Muscle of leg (tissue), 11 donors: ENCODE data around the gene STKLD1. TPM values are rescaled to one million over a fixed set of nuclear protein-coding genes. Genes with fewer than 3 reads are reported as not detected.
"Not testable (repeated sequence)": the region's sequence is repeated elsewhere in the genome, so short reads cannot be mapped to it uniquely, and the experiment has no call there.

ENCODE experiments used
- DNase-seq: peaks from one replicate; pipeline ENCODE4 v3.0.0; 2013
- H3K27ac ChIP-seq: one replicate; pipeline ENCODE4 v1.5.1; 2013; ENCODE audit warnings: mild to moderate bottlenecking, low read length, control low read depth
- H3K27me3 ChIP-seq: one replicate; pipeline ENCODE4 v1.6.1; 2013; ENCODE audit warnings: low read length; ENCODE audit not compliant: control insufficient read depth, insufficient read depth
- H3K36me3 ChIP-seq: one replicate; pipeline ENCODE4 v1.6.1; 2013; ENCODE audit warnings: low read length; ENCODE audit not compliant: control insufficient read depth, insufficient read depth
- H3K4me1 ChIP-seq: one replicate; pipeline ENCODE4 v1.6.1; 2013; ENCODE audit warnings: low read length; ENCODE audit not compliant: control insufficient read depth, insufficient read depth
- H3K4me3 ChIP-seq: one replicate; pipeline ENCODE4 v1.5.1; 2013; ENCODE audit warnings: low read length, control low read depth
- H3K9me3 ChIP-seq: replicated peaks from 2 replicates; pipeline ENCODE4 v1.6.1; 2013; ENCODE audit warnings: low read depth, low read length; ENCODE audit not compliant: control insufficient read depth
- WGBS: methylation state at CpG from one replicate; pipeline ENCODE4 v1.1.5; 2013; ENCODE audit warnings: missing lambda C conversion rate; ENCODE audit not compliant: insufficient coverage; 5-methylcytosine and 5-hydroxymethylcytosine counted together
- polyA plus RNA-seq, 8 donors: library from polyadenylated mRNA; unstranded; fragments of 120-200 nt; gene quantifications; one replicate each; pipeline versions ENCODE4 v1.2.1 to v1.2.3, GENCODE V29; 2013; ENCODE audit warnings: inconsistent platforms in 1 of 8, low replicate concordance in 1 of 8; ENCODE audit not compliant: insufficient read length in 8 of 8, insufficient read depth in 1 of 8
- total RNA-seq: library from RNA; stranded (reverse); fragments of 120-200 nt; gene quantifications from one replicate; pipeline ENCODE4 v1.2.4, GENCODE V29; 2013

Gene STKLD1
- total and polyA plus RNA-seq, 9 donors = 1.1 to 2.3 (median 1.8) TPM

DNA sequence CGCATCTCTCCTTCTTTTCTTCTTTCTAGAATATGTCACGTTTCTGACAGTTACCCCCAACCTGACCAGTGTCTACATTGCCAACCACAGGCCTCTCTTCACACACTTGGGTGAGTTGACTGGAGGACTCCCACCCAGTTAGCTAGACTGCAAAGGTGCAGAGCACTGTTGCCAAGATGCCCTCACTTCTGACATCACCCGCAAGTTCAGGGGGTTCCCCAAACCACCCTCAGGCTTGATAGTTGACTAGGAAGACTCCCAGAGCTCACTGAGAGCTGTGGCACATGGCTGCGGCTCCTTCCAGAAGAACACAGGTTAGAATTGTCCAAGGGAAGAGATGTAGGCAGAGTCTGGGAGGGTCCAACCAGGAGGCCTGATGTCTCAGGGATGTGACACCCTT, 63.2 kb downstream of the STKLD1 start:
- no peaks in the 10 kb centered on the region for H3K4me1 ChIP-seq
- H3K27me3 ChIP-seq = no peaks in the 10 kb centered on the region
- H3K4me3 ChIP-seq = no peak overlapping the region
- no peak overlapping the region for H3K27ac ChIP-seq
- H3K36me3 ChIP-seq = no peaks in the 10 kb centered on the region
- WGBS = 50% methylated on average over 2 of the region's 4 CpGs
- DNase-seq = no peak
- no peaks in the 10 kb centered on the region for H3K9me3 ChIP-seq

DNA sequence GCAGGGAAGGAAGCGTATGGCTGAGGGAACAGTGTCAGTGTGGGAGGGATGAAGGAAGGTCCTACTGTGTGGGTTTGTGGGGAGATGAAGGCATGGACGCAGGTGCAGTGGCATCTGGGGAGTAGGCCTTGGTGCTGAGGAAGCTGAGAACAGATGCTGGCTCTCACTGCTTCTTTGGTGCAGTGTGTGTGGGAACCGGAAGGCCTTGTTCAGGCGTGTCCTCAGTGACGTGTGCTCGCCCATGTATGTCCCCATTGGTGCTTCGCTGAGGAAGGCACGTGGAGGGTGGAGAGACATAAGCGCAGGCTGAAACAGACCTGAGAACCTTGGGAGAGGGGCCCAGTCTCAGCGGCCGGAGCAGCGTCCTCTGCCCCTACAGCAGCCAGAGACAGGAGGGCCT, 64.7 kb downstream of the STKLD1 start:
- Histone ChIP-seq H3K4me1 (no peaks in the 10 kb centered on the region), H3K27me3 (no peaks in the 10 kb centered on the region), H3K4me3 (no peak overlapping the region), H3K36me3 (no peaks in the 10 kb centered on the region), H3K27ac (no peak overlapping the region), H3K9me3 (no peaks in the 10 kb centered on the region)
- 80% methylated on average over 12 of the region's 12 CpGs for WGBS
- no peak for DNase-seq

DNA sequence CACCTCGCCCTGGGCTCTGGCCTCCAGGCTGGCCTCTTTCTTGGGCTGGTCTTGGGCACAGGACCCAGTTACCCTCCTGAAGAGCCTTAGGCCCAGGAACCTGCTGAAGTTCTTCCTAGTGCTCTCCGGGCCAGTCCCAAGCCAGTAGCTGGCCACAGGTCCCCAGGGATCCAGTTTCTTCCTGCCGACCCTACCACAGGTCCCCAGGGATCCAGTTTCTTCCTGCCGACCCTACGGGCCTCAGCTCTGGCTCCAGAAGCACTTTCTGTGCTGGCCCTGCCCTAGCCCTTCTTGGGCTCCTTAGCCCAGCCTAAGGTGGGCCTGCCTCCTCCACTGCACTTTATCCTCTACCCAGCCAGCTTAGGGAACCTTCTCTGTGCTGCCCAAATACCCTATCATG, 65.4 kb downstream of the STKLD1 start:
- Histone ChIP-seq H3K27me3 (no peaks in the 10 kb centered on the region), H3K4me1 (no peaks in the 10 kb centered on the region), H3K4me3 (no peak overlapping the region), H3K36me3 (no peaks in the 10 kb centered on the region), H3K27ac (no peak overlapping the region), H3K9me3 (no peaks in the 10 kb centered on the region)
- WGBS = 39% methylated on average over 5 of the region's 5 CpGs
- no peak for DNase-seq

DNA sequence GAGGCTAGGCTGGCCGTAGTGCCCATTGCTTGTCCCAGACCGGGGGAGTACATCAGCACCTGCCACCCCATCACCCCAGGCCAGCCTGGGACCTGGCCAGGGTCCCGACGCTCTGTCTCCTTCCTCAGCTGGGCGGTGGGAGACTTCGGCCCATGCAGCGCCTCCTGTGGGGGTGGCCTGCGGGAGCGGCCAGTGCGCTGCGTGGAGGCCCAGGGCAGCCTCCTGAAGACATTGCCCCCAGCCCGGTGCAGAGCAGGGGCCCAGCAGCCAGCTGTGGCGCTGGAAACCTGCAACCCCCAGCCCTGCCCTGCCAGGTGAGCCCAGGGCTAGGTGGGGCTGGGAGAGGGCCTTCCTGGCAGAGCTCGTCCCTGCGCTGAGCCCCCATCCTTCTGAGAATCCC, 67.1 kb downstream of the STKLD1 start:
- H3K27ac ChIP-seq = no peak overlapping the region
- no peaks in the 10 kb centered on the region for H3K27me3 ChIP-seq
- H3K4me3 ChIP-seq = no peak overlapping the region
- no peak for DNase-seq
- H3K9me3 ChIP-seq = no peaks in the 10 kb centered on the region
- H3K4me1 ChIP-seq = no peaks in the 10 kb centered on the region
- H3K36me3 ChIP-seq = no peaks in the 10 kb centered on the region
- WGBS = 89% methylated on average over 10 of the region's 15 CpGs

DNA sequence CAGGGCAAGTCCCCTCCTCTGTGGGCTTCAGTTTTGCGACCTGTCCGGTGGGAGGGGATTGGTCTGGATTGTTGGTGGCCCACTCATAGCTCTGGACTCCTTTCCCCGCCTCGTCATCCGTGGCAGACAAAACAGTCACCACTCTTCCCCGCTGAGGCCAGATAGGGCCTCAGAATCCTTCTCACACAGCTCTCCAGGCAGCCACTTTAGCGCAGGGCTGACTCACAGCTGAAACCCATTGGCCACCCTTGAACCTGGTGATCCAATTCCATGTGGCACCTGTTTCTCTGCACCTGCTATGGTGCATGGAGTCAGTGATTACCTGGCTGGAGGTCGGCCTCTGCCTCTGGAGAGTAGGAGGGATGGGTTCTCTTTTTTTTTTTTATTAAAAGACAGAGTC, 67.8 kb downstream of the STKLD1 start:
- H3K9me3 ChIP-seq = no peaks in the 10 kb centered on the region
- H3K36me3 ChIP-seq = no peaks in the 10 kb centered on the region
- H3K27ac ChIP-seq = no peak overlapping the region
- no peaks in the 10 kb centered on the region for H3K4me1 ChIP-seq
- no peaks in the 10 kb centered on the region for H3K27me3 ChIP-seq
- H3K4me3 ChIP-seq = no peak overlapping the region
- WGBS = 73% methylated on average over 4 of the region's 8 CpGs
- no peak for DNase-seq

DNA sequence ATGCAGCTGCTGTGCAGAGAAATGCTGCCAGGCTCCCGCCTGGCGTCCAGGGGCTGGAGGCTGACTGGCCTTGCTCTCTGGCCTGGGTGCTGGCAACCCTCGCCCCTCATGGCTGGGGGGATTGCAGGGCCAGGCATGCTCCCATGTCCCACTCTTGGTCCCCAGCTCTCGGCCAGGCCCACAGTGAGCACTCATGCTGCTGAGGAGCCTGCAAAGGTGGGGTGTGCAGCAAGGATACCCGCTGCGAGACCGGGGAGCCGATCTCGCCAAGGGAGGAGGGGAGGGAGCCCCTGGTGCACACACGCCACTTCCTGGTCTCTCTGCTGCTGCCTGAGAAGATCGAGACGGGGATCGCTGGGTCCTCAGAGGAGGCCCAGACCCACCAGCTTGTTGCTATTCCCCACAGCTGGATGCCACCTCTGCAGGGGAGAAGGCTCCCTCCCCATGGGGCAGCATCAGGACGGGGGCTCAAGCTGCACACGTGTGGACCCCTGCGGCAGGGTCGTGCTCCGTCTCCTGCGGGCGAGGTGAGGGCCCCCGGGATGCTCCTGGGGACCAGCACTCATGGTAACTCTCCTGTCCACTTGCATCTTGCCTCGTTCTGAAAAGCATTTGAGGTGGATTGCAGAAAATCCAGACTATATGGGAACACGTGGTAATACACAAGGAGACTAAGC, 69.3 kb downstream of the STKLD1 start:
- Histone ChIP-seq H3K4me1 (no peaks in the 10 kb centered on the region), H3K27ac (no peak overlapping the region), H3K27me3 (no peaks in the 10 kb centered on the region), H3K9me3 (no peaks in the 10 kb centered on the region), H3K4me3 (no peak overlapping the region), H3K36me3 (no peaks in the 10 kb centered on the region)
- no peak for DNase-seq
- 74% methylated on average over 23 of the region's 23 CpGs for WGBS

DNA sequence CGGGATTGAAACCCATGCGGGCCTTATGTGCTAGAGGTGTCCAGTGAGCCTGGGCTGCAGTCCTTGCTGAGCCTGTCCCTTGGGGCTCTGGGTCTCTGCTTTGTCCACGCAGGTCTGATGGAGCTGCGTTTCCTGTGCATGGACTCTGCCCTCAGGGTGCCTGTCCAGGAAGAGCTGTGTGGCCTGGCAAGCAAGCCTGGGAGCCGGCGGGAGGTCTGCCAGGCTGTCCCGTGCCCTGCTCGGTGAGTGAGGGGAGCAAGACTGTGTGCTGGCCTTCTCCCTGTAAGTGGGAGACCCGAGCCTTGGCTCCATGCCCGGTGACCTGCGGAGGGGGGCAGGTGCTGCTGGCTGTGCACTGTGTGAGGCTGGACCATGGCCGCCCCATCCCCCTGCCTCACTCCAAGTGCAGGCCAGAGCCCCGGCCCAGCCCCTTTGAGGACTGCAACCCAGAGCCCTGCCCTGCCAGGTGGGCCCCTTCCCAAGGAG, 72.4 kb downstream of the STKLD1 start:
- WGBS = 68% methylated on average over 8 of the region's 13 CpGs
- Histone ChIP-seq H3K27ac (no peak overlapping the region), H3K4me3 (no peak overlapping the region), H3K27me3 (no peaks in the 10 kb centered on the region), H3K9me3 (no peaks in the 10 kb centered on the region), H3K4me1 (no peaks in the 10 kb centered on the region), H3K36me3 (no peaks in the 10 kb centered on the region)
- DNase-seq = no peak

DNA sequence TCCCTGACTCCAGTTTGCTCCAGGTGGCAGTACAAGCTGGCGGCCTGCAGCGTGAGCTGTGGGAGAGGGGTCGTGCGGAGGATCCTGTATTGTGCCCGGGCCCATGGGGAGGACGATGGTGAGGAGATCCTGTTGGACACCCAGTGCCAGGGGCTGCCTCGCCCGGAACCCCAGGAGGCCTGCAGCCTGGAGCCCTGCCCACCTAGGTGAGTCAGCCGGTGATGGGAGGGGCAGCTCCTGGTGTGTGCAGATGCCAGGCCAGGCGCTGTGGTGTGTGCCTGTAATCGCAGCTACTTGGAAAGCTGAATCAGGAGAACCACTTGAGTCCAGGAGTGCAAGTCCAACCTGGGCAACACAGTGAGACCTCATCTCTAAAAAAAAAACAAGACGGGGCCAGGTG, 73.6 kb downstream of the STKLD1 start:
- Histone ChIP-seq H3K4me1 (no peaks in the 10 kb centered on the region), H3K27ac (no peak overlapping the region), H3K36me3 (no peaks in the 10 kb centered on the region), H3K9me3 (no peaks in the 10 kb centered on the region), H3K27me3 (no peaks in the 10 kb centered on the region), H3K4me3 (no peak overlapping the region)
- 91% methylated on average over 11 of the region's 12 CpGs for WGBS
- no peak for DNase-seq

DNA sequence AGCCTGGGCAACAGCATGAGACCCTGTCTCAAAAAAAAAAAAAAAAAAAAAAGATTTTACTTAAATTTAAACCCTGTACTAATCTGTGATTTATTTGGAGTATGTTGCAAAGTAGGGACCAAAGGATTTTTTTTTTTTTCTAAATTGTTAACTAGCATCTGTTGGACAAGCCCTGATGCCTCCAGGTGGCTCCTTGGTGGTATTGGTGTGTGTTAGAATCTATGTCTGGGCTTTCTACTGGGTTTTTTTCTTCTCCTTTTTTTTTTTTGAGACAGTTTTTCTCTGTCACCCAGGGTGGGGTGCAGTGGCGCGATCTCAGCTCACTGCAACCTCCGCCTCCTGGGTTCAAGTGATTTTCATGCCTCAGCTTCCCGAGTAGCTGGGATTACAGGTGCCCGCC, 75.7 kb downstream of the STKLD1 start:
- H3K27me3 ChIP-seq, H3K36me3 ChIP-seq, H3K4me1 ChIP-seq, DNase-seq, H3K27ac ChIP-seq, H3K9me3 ChIP-seq, H3K4me3 ChIP-seq: not testable (repeated sequence)
- 100% methylated on average over 3 of the region's 5 CpGs for WGBS

DNA sequence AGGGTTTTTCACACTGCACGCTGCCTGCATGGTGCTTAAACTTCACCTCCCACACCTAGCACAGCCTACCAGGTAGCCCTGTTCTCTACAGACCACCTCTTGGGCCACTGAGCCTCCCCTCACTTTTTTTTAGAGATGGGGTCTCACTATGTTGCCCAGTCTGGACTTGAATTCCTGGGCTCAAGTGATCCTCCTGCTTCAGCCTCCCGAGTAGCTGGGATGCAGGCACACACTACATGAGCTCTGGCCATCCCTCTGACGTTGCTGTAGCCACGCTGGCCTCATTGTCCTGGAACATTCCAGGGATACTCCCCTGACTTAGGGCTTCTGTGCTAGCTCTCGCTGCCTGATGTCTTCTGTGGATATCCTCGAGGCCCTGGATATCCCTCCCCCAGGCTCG, 76.4 kb downstream of the STKLD1 start:
- 86% methylated on average over 6 of the region's 7 CpGs for WGBS
- H3K4me1 ChIP-seq = no peaks in the 10 kb centered on the region
- DNase-seq = no peak

DNA sequence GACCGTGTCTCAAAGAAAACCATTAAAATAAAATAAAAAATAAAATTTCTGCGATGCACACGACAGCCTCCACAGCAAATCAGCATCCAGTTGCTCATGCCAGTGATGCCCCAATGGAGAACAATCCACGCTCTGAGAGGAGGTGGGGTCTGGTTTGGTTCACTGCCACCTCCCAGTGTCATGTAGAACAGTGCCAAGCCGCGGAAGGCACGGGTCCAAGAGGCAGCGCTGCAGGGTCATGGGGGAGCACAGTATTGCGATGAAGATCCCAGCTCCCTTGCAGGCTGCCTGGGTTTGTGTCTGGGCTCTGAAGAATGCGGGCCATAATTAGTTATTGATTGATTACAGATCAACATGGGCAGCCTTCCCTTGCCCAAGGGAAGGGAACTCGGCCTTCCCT, 77.5 kb downstream of the STKLD1 start:
- H3K4me3 ChIP-seq = no peak overlapping the region
- no peak for DNase-seq
- H3K36me3 ChIP-seq = peaks cover 8% of the 10 kb centered on the region
- no peaks in the 10 kb centered on the region for H3K9me3 ChIP-seq
- H3K27ac ChIP-seq = no peak overlapping the region
- no peaks in the 10 kb centered on the region for H3K4me1 ChIP-seq
- peaks cover 2% of the 10 kb centered on the region for H3K27me3 ChIP-seq
- 58% methylated on average over 7 of the region's 11 CpGs for WGBS

More for the DNA sequence above, 76.4 kb downstream of the STKLD1 start:
- H3K27me3 ChIP-seq = no peaks in the 10 kb centered on the region
- H3K4me3 ChIP-seq = no peak overlapping the region
- peaks cover 8% of the 10 kb centered on the region for H3K36me3 ChIP-seq
- H3K9me3 ChIP-seq = no peaks in the 10 kb centered on the region
- no peak overlapping the region for H3K27ac ChIP-seq
